HepG2 (cell line): ENCODE results near the gene RPL41. TPM values are rescaled to one million over a fixed set of nuclear protein-coding genes. Genes with fewer than 3 reads are reported as not detected.
A peak's percentile ranks its signal among the peaks of the same experiment; 100 is the strongest.

Experiments
- ATAC-seq: fragments of 200-7000 bp; cut with Tn5 transposase; 3 replicates; pipeline ENCODE4 v1.9.1; 2020; ENCODE audit warnings: mild to moderate bottlenecking, moderate library complexity
- BruUV-seq: library from RNA; stranded (reverse); fragments of 400-500 nt; replicated peaks from 2 replicates; lab custom pipeline; 2021; lab: Mats Ljungman, UMichigan
- CTCF ChIA-PET: fragments of 300-600 bp; formaldehyde crosslinking; extraction: SDS; loops from one replicate; lab custom pipeline; 2021; ENCODE audit warnings: low total read pairs, inconsistent platforms, low intra/inter-chr PET ratio; lab: Yijun Ruan, JAX
- POLR2A ChIA-PET: fragments of 350-600 bp; sonication (Branson Sonifier 250); formaldehyde crosslinking; loops from one replicate; lab custom pipeline; 2020; ENCODE audit warnings: antibody characterized with exemption, inconsistent platforms; lab: Yijun Ruan, JAX
- DNase-seq: peaks from one replicate; pipeline ENCODE4 v3.0.0-alpha.2; 2015; ENCODE audit warnings: low spot score
- FAIRE-seq: peaks from 3 replicates; lab custom pipeline; 2011; peaks lifted over from hg19 to GRCh38; lab: Jason Lieb, UNC
- H2AFZ ChIP-seq: one replicate; pipeline ENCODE4 v1.6.1; 2011; ENCODE audit warnings: low read length, inconsistent platforms
- H3K27ac ChIP-seq: fragments of 300-600 bp; 3 replicates; pipeline ENCODE4 v1.8.0; 2011; ENCODE audit warnings: mixed run types, mild to moderate bottlenecking, mixed read lengths, low read length, inconsistent platforms; ENCODE audit not compliant: insufficient read depth; ENCODE audit errors: extremely low read length
- H3K27me3 ChIP-seq, 2 experiments: fragments of 200-600 bp in 1 of 2; 2 replicates in 1 of 2; 3 replicates in 1 of 2; pipeline versions ENCODE4 v1.6.0 to v1.8.0; 2011; ENCODE audit warnings: low read length in 2 of 2, mild to moderate bottlenecking in 2 of 2, moderate library complexity in 2 of 2, inconsistent platforms in 1 of 2; ENCODE audit not compliant: insufficient read depth in 2 of 2, control insufficient read depth in 1 of 2
- H3K36me3 ChIP-seq, 2 experiments: fragments of 200-600 bp in 1 of 2; replicated peaks in 1 of 2; 2 replicates in 1 of 2; 3 replicates in 1 of 2; pipeline versions ENCODE4 v1.5.1 to v1.8.0; 2011; ENCODE audit warnings: low read length in 2 of 2, inconsistent platforms in 1 of 2; ENCODE audit not compliant: insufficient read depth in 2 of 2, control insufficient read depth in 1 of 2
- H3K4me1 ChIP-seq: 2 replicates; pipeline ENCODE4 v1.5.1; 2012; ENCODE audit warnings: low read length, inconsistent platforms; ENCODE audit not compliant: insufficient read depth
- H3K4me2 ChIP-seq: 2 replicates; pipeline ENCODE4 v1.6.0; 2011; ENCODE audit warnings: low read depth, low read length, inconsistent platforms
- H3K4me3 ChIP-seq, 3 experiments: fragments of 200-600 bp in 1 of 3; sonication (generic), shearing (Covaris generic) in 1 of 3; replicated peaks in 1 of 3; 2 replicates each; pipeline ENCODE4 v1.5.1; 2011 to 2016; ENCODE audit warnings: low read length in 3 of 3, inconsistent platforms in 2 of 3, low read depth in 2 of 3, mild to moderate bottlenecking in 2 of 3, control low read depth in 1 of 3, mixed read lengths in 1 of 3; ENCODE audit not compliant: insufficient read depth in 1 of 3
- H3K79me2 ChIP-seq: one replicate; pipeline ENCODE4 v1.6.1; 2011; ENCODE audit warnings: low read length, inconsistent platforms; ENCODE audit not compliant: insufficient read depth
- H3K9ac ChIP-seq: 2 replicates; pipeline ENCODE4 v1.6.0; 2011; ENCODE audit warnings: mild to moderate bottlenecking, low read depth, low read length, inconsistent platforms; ENCODE audit not compliant: insufficient read depth
- H3K9me3 ChIP-seq: 2 replicates; pipeline ENCODE4 v1.5.1; 2012; ENCODE audit warnings: mild to moderate bottlenecking, low read length
- H4K20me1 ChIP-seq: 2 replicates; pipeline ENCODE4 v1.6.0; 2011; ENCODE audit warnings: inconsistent platforms, mild to moderate bottlenecking, low read length, moderate library complexity; ENCODE audit not compliant: insufficient read depth
- MAFK ChIP-seq, 2 experiments: IDR thresholded peaks in 1 of 2; conservative IDR thresholded peaks in 1 of 2; 2 replicates each; pipeline ENCODE4 v1.6.1; 2011; ENCODE audit warnings: improper control_type of control experiment in 2 of 2, low read length in 2 of 2
- NFKB2 ChIP-seq: sonication (generic); formaldehyde crosslinking; IDR thresholded peaks from 2 replicates; pipeline ENCODE4 v1.4.0; 2020; ENCODE audit warnings: missing genetic modification reagents, borderline replicate concordance
- PHF8 ChIP-seq: sonication (generic); formaldehyde crosslinking; IDR thresholded peaks from 2 replicates; pipeline ENCODE4 v1.5.0; 2020; ENCODE audit warnings: missing genetic modification reagents
- POLR2AphosphoS5 ChIP-seq: IDR thresholded peaks from 2 replicates; pipeline ENCODE4 v1.6.1; 2012; ENCODE audit warnings: low read depth, low read length
- RBFOX2 ChIP-seq: fragments of 200-400 bp; formaldehyde crosslinking; IDR thresholded peaks from 2 replicates; pipeline ENCODE4 v1.6.1; 2017; ENCODE audit warnings: low read depth, mild to moderate bottlenecking, low read length
- SALL2 ChIP-seq: sonication (generic); formaldehyde crosslinking; IDR thresholded peaks from 2 replicates; pipeline ENCODE4 v1.8.1; 2023; ENCODE audit warnings: mild to moderate bottlenecking, missing genetic modification reagents, inconsistent platforms
- ZNF83 ChIP-seq: sonication (generic); formaldehyde crosslinking; IDR thresholded peaks from 2 replicates; pipeline ENCODE4 v1.4.0; 2020; ENCODE audit warnings: missing genetic modification reagents, mild to moderate bottlenecking, borderline replicate concordance
- WGBS: methylation state at CpG from one replicate; pipeline ENCODE4 v1.1.6; 2017; ENCODE audit warnings: low lambda C conversion rate; 5-methylcytosine and 5-hydroxymethylcytosine counted together
- in situ Hi-C: cut with HindIII; loops from 2 replicates; pipeline ENCODE4 v1.10.0; 2017; ENCODE audit warnings: low pct_unique_long_range_greater_than_20kb; ENCODE audit not compliant: extremely low pct_ligation_motif_present
- intact Hi-C: fragments of 100-400 bp; cut with micrococcal nuclease; formaldehyde crosslinking; loops from one replicate; pipeline ENCODE4 v1.10.0; 2022; ENCODE audit not compliant: unreplicated experiment
- polyA plus RNA-seq, 8 experiments: library from polyadenylated mRNA; depleted of rRNA in 3 of 8; stranded (reverse) in 7 of 8; unstranded in 1 of 8; fragments of >200 nt; fragmentation: Illumina TruSeq in 4 of 8; extraction: Trizol in 4 of 8; gene quantifications; 2 replicates each; pipeline versions ENCODE4 v1.2.1 to v1.2.3, GENCODE V29; 2011 to 2016; ENCODE audit warnings: low read depth in 4 of 8, missing spikeins in 1 of 8, mixed read lengths in 1 of 8; ENCODE audit not compliant: insufficient read depth in 1 of 8
- total RNA-seq, 5 experiments: library from RNA; depleted of rRNA; stranded (reverse); fragments of >200 nt; fragmentation: Illumina TruSeq; extraction: Trizol; gene quantifications; 2 replicates each; pipeline ENCODE4 v1.2.3, GENCODE V29; 2016; ENCODE audit warnings: low read depth in 1 of 5
- TF ChIP-seq, protein P1 (sequence below): sonication (generic); formaldehyde crosslinking; IDR thresholded peaks from 2 replicates; pipeline ENCODE4 v1.8.1; 2023; ENCODE audit warnings: mild to moderate bottlenecking, inconsistent platforms, moderate library complexity, missing genetic modification reagents, borderline replicate concordance

Gene RPL41
- total and polyA plus RNA-seq, 2 of the 13 experiments (the other 11 are each of a cell fraction or from before 2014, with no cell fraction given) = 4,012 to 7,670 TPM

DNA sequence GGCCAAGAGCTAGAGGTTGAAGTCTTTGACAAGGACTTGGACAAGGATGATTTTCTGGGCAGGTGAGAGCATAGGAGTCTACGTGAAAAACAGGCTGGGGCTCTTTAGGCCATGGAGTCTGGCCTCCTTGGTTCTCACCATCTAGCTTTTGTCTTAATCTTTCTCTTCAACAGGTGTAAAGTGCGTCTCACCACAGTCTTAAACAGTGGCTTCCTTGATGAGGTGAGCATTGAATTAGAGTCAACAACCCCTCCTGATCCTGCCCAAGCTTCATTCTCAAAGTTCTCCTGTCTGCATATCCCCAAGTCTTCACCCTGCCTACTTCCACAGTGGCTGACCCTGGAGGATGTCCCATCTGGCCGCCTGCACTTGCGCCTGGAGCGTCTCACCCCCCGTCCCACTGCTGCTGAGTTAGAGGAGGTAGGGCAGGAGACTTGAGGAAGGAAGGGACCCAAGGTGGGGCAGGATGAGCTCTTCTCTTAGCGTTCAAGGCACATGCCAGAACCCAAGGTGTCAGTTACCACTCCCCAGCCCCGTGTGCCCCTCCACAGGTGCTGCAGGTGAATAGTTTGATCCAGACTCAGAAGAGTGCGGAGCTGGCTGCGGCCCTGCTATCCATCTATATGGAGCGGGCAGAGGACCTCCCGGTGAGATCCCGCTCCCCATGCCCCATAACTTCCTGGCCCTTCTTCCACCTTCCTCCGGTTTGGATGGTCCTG, 21.6 kb downstream of the RPL41 start:
- CTCF ChIA-PET = no interaction called here
- 96% methylated on average over 13 of the region's 14 CpGs for WGBS
- no peak for ATAC-seq
- FAIRE-seq = no peak
- Histone ChIP-seq H3K27ac (no peak overlapping the region), H4K20me1 (no peaks in the 10 kb centered on the region)
- BruUV-seq = no TSS peak
- POLR2A ChIA-PET = interaction anchor here (2.1 kb wide), 1 partner anchor 10 kb away, joined by 6 read pairs; the partner anchor contains the start of gene ESYT1
- no peak for TF ChIP-seq PHF8
- no peak for TF ChIP-seq NFKB2 (CRISPR knock-in tag)
- TF ChIP-seq, protein P1, sequence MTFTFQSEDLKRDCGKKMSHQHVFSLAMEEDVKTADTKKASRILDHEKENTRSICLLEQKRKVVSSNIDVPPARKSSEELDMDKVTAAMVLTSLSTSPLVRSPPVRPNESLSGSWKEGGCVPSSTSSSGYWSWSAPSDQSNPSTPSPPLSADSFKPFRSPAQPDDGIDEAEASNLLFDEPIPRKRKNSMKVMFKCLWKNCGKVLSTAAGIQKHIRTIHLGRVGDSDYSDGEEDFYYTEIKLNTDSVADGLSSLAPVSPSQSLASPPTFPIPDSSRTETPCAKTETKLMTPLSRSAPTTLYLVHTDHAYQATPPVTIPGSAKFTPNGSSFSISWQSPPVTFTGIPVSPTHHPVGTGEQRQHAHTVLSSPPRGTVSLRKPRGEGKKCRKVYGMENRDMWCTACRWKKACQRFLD (CRISPR knock-in tag) = no peak
- 0 out of 2 replicates have a peak, but pooled peaks have one; percentile 9 for TF ChIP-seq RBFOX2
- no peak for TF ChIP-seq MAFK (conservative IDR thresholded peaks at IDR 0.05 in 1 of 2, IDR thresholded peaks at IDR 0.05 in 1 of 2; ENCODE audit: low read length in 2 of 2)
- TF ChIP-seq ZNF83 (CRISPR knock-in tag) = no peak
- TF ChIP-seq POLR2AphosphoS5 = no peak
- no peak for TF ChIP-seq SALL2 (CRISPR knock-in tag)
- TF ChIP-seq, all 625 proteins: peak for 1
- Histone ChIP-seq H3K79me2 (no peaks in the 10 kb centered on the region), H3K4me2 (no peak overlapping the region), H3K36me3 (peaks cover 17 to 73% of the 10 kb centered on the region in 2 experiments), H3K4me3 (no peak overlapping the region), H3K4me1 (no peaks in the 10 kb centered on the region), H3K9ac (no peak overlapping the region), H2AFZ (no peak overlapping the region), H3K9me3 (no peaks in the 10 kb centered on the region), H3K27me3 (no peaks in the 10 kb centered on the region)
- intact Hi-C loops = no loop called here
- in situ Hi-C loops = no loop called here
- no peak for DNase-seq
